HG03354 (cell line): Measurements from ENCODE around the gene ZNF319.
A peak's percentile ranks its signal among the peaks of the same experiment; 100 is the strongest.

Source experiments
- ATAC-seq: cut with Tn5 transposase; IDR thresholded peaks from one replicate; pipeline ENCODE4 v1.9.1; 2021; ENCODE audit warnings: mild to moderate bottlenecking; ENCODE audit not compliant: unreplicated experiment, poor library complexity, severe bottlenecking

Gene ZNF319

GRCh38 chr16:58000706-58001676 lies 519 bp upstream of the ZNF319 start, which contains the start of gene USB1:
Gene USB1 (plus strand): TSS chr16:58001407. CDS start chr16:58001484, 77 bp downstream.
- peak; percentile 80 for ATAC-seq

- no peak for ATAC-seq
Observed at GRCh38 chr16:57999366-57999970, 1.0 kb downstream of the ZNF319 start.

- no peak for ATAC-seq
Observed at GRCh38 chr16:57998992-57999365, 1.5 kb downstream of the ZNF319 start.

- no peak for ATAC-seq
Observed at GRCh38 chr16:57998486-57998885, 2.0 kb downstream of the ZNF319 start.

- ATAC-seq, result no peak
Observed at GRCh38 chr16:57997528-57998265, 2.8 kb downstream of the ZNF319 start.

GRCh38 chr16:57997176-57997527 lies 3.3 kb downstream of the ZNF319 start:
- ATAC-seq, result no peak

GRCh38 chr16:57996406-57997175 lies 3.9 kb downstream of the ZNF319 start:
- ATAC-seq, result no peak

- no peak for ATAC-seq
Observed at GRCh38 chr16:57995721-57996405, 4.6 kb downstream of the ZNF319 start.

- peak; percentile 71 for ATAC-seq
Observed at GRCh38 chr16:57994778-57995177, 5.7 kb downstream of the ZNF319 start.

GRCh38 chr16:57994361-57994760 lies 6.1 kb downstream of the ZNF319 start:
- no peak for ATAC-seq

GRCh38 chr16:57993897-57994296 lies 6.6 kb downstream of the ZNF319 start:
- ATAC-seq, result no peak

GRCh38 chr16:57993438-57993837 lies 7.0 kb downstream of the ZNF319 start:
- no peak for ATAC-seq

- ATAC-seq, result no peak
Observed at GRCh38 chr16:57992084-57992483, 8.4 kb downstream of the ZNF319 start.

- ATAC-seq, result no peak
Observed at GRCh38 chr16:57991551-57992059, 8.9 kb downstream of the ZNF319 start.

GRCh38 chr16:57988929-57989328 lies 11.5 kb downstream of the ZNF319 start:
- ATAC-seq, result no peak

GRCh38 chr16:57987441-57988177 lies 12.9 kb downstream of the ZNF319 start:
- no peak for ATAC-seq

- ATAC-seq, result no peak
Observed at GRCh38 chr16:57986196-57986595, 14.3 kb downstream of the ZNF319 start.
